HEK293 (cell line): ENCODE results near the gene FAM89B.

Experiments
- CTCF ChIA-PET: fragments of 350-600 bp; formaldehyde crosslinking; extraction: SDS; loops from one replicate; lab custom pipeline; 2021; ENCODE audit warnings: antibody characterized with exemption; lab: Yijun Ruan, JAX
- POLR2A ChIA-PET: fragments of 300-600 bp; formaldehyde crosslinking; extraction: SDS; loops from one replicate; lab custom pipeline; 2020; ENCODE audit warnings: antibody characterized with exemption, inconsistent platforms; lab: Yijun Ruan, JAX
- H3K27ac ChIP-seq: fragments of 200-500 bp; sonication (Bioruptor generic); 2 replicates; pipeline ENCODE4 v1.5.1; 2014; ENCODE audit warnings: low read depth, low read length, control low read depth, inconsistent platforms; ENCODE audit errors: extremely low read depth
- H3K36me3 ChIP-seq, 2 experiments: fragments of 200-500 bp in 1 of 2; sonication (Bioruptor generic) in 1 of 2; 1 replicate in 1 of 2; 2 replicates in 1 of 2; pipeline ENCODE4 v1.5.1; 2014 to 2017; ENCODE audit warnings: inconsistent platforms in 2 of 2, low read length in 2 of 2; ENCODE audit not compliant: control insufficient read depth in 2 of 2, insufficient read depth in 1 of 2
- H3K4me1 ChIP-seq: fragments of 200-500 bp; sonication (Bioruptor generic); 2 replicates; pipeline ENCODE4 v1.5.1; 2014; ENCODE audit warnings: mild to moderate bottlenecking, low read length, inconsistent platforms; ENCODE audit not compliant: control insufficient read depth, insufficient read depth
- H3K4me3 ChIP-seq: 2 replicates; pipeline ENCODE4 v1.5.1; 2011; ENCODE audit warnings: low read depth, mild to moderate bottlenecking, control low read depth, low read length, moderate library complexity
- H3K9me3 ChIP-seq: fragments of 200-500 bp; sonication (Bioruptor generic); 2 replicates; pipeline ENCODE4 v1.5.1; 2014; ENCODE audit warnings: low read depth, low read length, inconsistent platforms; ENCODE audit not compliant: control insufficient read depth, insufficient read depth
- EGR2 ChIP-seq: fragments of 450-650 bp; formaldehyde crosslinking; IDR thresholded peaks from 2 replicates; pipeline ENCODE4 v1.5.1; 2016; ENCODE audit warnings: low read depth, missing biosample characterization, missing genetic modification characterization
- GLIS2 ChIP-seq: fragments of 450-650 bp; formaldehyde crosslinking; IDR thresholded peaks from 2 replicates; pipeline ENCODE4 v1.5.1; 2016; ENCODE audit warnings: missing biosample characterization, missing genetic modification characterization
- MYNN ChIP-seq: fragments of 450-650 bp; formaldehyde crosslinking; IDR thresholded peaks from 2 replicates; pipeline ENCODE4 v1.5.1; 2016; ENCODE audit warnings: missing biosample characterization, missing genetic modification characterization, borderline replicate concordance
- SP3 ChIP-seq: fragments of 450-650 bp; formaldehyde crosslinking; IDR thresholded peaks from 2 replicates; pipeline ENCODE4 v1.5.1; 2016; ENCODE audit warnings: missing biosample characterization, missing genetic modification characterization
- SP7 ChIP-seq: fragments of 450-650 bp; formaldehyde crosslinking; IDR thresholded peaks from 2 replicates; pipeline ENCODE4 v1.5.1; 2016; ENCODE audit warnings: missing biosample characterization, missing genetic modification characterization
- YY2 ChIP-seq: fragments of 450-650 bp; formaldehyde crosslinking; IDR thresholded peaks from 2 replicates; pipeline ENCODE4 v1.5.1; 2016; ENCODE audit warnings: missing biosample characterization, missing genetic modification characterization
- ZBTB49 ChIP-seq: fragments of 450-650 bp; formaldehyde crosslinking; IDR thresholded peaks from 2 replicates; pipeline ENCODE4 v1.5.1; 2016; ENCODE audit warnings: missing biosample characterization, missing genetic modification characterization, low read depth
- ZFHX2 ChIP-seq: fragments of 450-650 bp; formaldehyde crosslinking; conservative IDR thresholded peaks from 2 replicates; pipeline ENCODE4 v1.5.1; 2016; ENCODE audit warnings: missing biosample characterization, missing genetic modification characterization
- ZNF114 ChIP-seq: fragments of 450-650 bp; formaldehyde crosslinking; IDR thresholded peaks from 2 replicates; pipeline ENCODE4 v1.5.0; 2017; ENCODE audit warnings: missing biosample characterization, missing genetic modification characterization
- ZNF211 ChIP-seq: fragments of 450-650 bp; formaldehyde crosslinking; IDR thresholded peaks from 2 replicates; pipeline ENCODE4 v1.5.1; 2016; ENCODE audit warnings: low read depth, missing biosample characterization, missing genetic modification characterization
- ZNF214 ChIP-seq: fragments of 450-650 bp; formaldehyde crosslinking; IDR thresholded peaks from 2 replicates; pipeline ENCODE4 v1.5.1; 2017; ENCODE audit warnings: missing biosample characterization, mild to moderate bottlenecking, missing genetic modification characterization, borderline replicate concordance
- ZNF398 ChIP-seq: fragments of 450-650 bp; formaldehyde crosslinking; IDR thresholded peaks from 2 replicates; pipeline ENCODE4 v1.5.1; 2017; ENCODE audit warnings: missing biosample characterization, missing genetic modification characterization
- ZNF423 ChIP-seq: fragments of 450-650 bp; formaldehyde crosslinking; IDR thresholded peaks from 2 replicates; pipeline ENCODE4 v1.5.1; 2016; ENCODE audit warnings: missing biosample characterization, missing genetic modification characterization
- ZNF449 ChIP-seq: fragments of 450-650 bp; formaldehyde crosslinking; IDR thresholded peaks from 2 replicates; pipeline ENCODE4 v1.5.1; 2017; ENCODE audit warnings: missing biosample characterization, mild to moderate bottlenecking, missing genetic modification characterization, moderate library complexity
- ZNF514 ChIP-seq: fragments of 450-650 bp; formaldehyde crosslinking; IDR thresholded peaks from 2 replicates; pipeline ENCODE4 v1.5.1; 2016; ENCODE audit warnings: missing biosample characterization, missing genetic modification characterization
- ZNF521 ChIP-seq: fragments of 450-650 bp; formaldehyde crosslinking; IDR thresholded peaks from 2 replicates; pipeline ENCODE4 v1.5.1; 2017; ENCODE audit warnings: missing biosample characterization, mild to moderate bottlenecking, missing genetic modification characterization
- ZNF544 ChIP-seq: fragments of 450-650 bp; formaldehyde crosslinking; IDR thresholded peaks from 2 replicates; pipeline ENCODE4 v1.5.0; 2017; ENCODE audit warnings: missing biosample characterization, missing genetic modification characterization
- ZNF560 ChIP-seq: fragments of 450-650 bp; formaldehyde crosslinking; IDR thresholded peaks from 2 replicates; pipeline ENCODE4 v1.5.1; 2017; ENCODE audit warnings: missing biosample characterization, missing genetic modification characterization, borderline replicate concordance
- ZNF596 ChIP-seq: fragments of 450-650 bp; IDR thresholded peaks from 2 replicates; pipeline ENCODE4 v1.5.0; 2018; ENCODE audit warnings: missing biosample characterization, mild to moderate bottlenecking, missing genetic modification characterization, moderate library complexity
- ZNF768 ChIP-seq: fragments of 450-650 bp; formaldehyde crosslinking; IDR thresholded peaks from 2 replicates; pipeline ENCODE4 v1.5.1; 2018; ENCODE audit warnings: missing biosample characterization, mild to moderate bottlenecking, missing genetic modification characterization
- ZSCAN30 ChIP-seq: fragments of 450-650 bp; IDR thresholded peaks from 2 replicates; pipeline ENCODE4 v1.5.1; 2018; ENCODE audit warnings: missing biosample characterization, mild to moderate bottlenecking, missing genetic modification characterization, moderate library complexity
- TF ChIP-seq, protein P1 (sequence below): sonication (generic); formaldehyde crosslinking; IDR thresholded peaks from 2 replicates; pipeline ENCODE4 v1.8.1; 2022; ENCODE audit warnings: mild to moderate bottlenecking, moderate library complexity, missing genetic modification reagents

The FAM89B gene

GRCh38 chr11:65612691-65613090 is 40.4 kb downstream of the FAM89B start:
- peaks cover 0 to 57% of the 10 kb centered on the region in 2 experiments; a peak in 1 of 3 replicates for H3K36me3 ChIP-seq
- POLR2A ChIA-PET: no interaction called here
- CTCF ChIA-PET: interaction anchor here (0.6 to 3.8 kb wide), 6 partner anchors 9 to 476 kb away, joined by 3 to 22 read pairs (median 4); partner anchors contain the start of gene FAM89B
- no peaks in the 10 kb centered on the region for H3K4me1 ChIP-seq
- TF ChIP-seq ZNF521 (tag by site-specific recombination): no peak
- TF ChIP-seq ZNF768: no peak
- 0 out of 2 replicates have a peak, but pooled peaks have one; percentile 18 for TF ChIP-seq GLIS2 (tag by site-specific recombination)
- TF ChIP-seq ZNF398 (tag by site-specific recombination): no peak
- TF ChIP-seq, all 188 proteins: peak for 1
- Histone ChIP-seq H3K4me3 (no peak overlapping the region), H3K27ac (no peak overlapping the region), H3K9me3 (no peaks in the 10 kb centered on the region)

DNA sequence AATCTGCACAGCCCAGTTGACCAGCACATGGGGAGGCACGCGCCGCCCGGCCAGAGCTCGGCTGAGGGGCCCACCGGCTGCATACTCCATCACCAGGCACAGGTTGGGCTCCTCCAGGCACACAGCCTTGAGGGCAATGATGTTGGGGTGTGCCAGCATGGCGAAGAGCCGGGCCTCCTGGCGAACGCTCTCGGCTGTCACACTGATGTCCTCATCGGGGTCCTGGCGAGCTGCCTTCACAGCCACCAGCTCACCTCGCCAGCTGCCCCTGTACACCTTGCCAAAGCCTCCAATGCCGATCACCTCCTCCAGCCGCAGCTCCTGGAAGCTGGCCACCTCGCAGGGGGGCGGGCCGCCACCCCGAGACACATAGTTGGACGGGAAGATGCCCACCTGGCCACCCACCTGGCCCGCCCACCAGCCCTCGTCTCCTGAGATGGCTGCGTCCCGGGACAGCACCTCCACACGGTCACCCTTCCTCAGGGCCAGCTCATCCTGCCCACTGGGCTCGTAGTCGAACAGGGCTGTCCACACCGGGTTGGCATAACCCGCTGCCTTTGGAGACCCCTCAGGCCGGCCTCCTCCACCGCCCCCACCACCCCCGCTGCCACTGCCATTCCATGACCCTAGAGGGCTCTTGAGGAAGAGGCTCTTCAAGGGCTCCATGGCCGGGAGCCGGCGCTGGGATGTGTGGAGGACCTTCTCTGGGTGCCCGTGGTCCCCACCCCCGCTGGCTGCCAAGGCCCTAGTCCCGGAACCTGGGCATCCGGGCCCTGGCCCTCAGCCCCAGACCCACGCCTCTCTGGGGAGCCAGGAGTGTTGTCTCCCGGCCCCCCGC is 41.0 kb downstream of the FAM89B start:
- POLR2A ChIA-PET: interaction anchor here (0.9 to 2.5 kb wide), 6 partner anchors 17 to 246 kb away, joined by 3 to 20 read pairs (median 10); partner anchors contain the start of genes CFL1, KCNK7, MUS81 and SCYL1
- CTCF ChIA-PET: interaction anchor here (0.6 to 3.8 kb wide), 6 partner anchors 9 to 475 kb away, joined by 3 to 22 read pairs (median 4); partner anchors contain the start of gene FAM89B
- Histone ChIP-seq H3K4me3 (peak overlapping the region; percentile 65), H3K9me3 (no peaks in the 10 kb centered on the region), H3K27ac (peak overlapping the region; percentile 73), H3K4me1 (no peaks in the 10 kb centered on the region)
- TF ChIP-seq ZNF449 (0 out of 2 replicates have a peak, but pooled peaks have one; percentile 33), ZNF521 (tag by site-specific recombination) (no peak), ZSCAN30 (tag by site-specific recombination) (no peak), ZNF596 (tag by site-specific recombination) (no peak), ZNF114 (tag by site-specific recombination) (no peak), ZNF211 (tag by site-specific recombination) (no peak), EGR2 (peak; percentile 53), ZNF544 (tag by site-specific recombination) (no peak), ZNF560 (tag by site-specific recombination) (no peak), YY2 (tag by site-specific recombination) (no peak), ZNF514 (tag by site-specific recombination) (no peak), SP7 (tag by site-specific recombination) (no peak), ZBTB49 (tag by site-specific recombination) (no peak), ZNF423 (no peak), ZNF214 (no peak), MYNN (tag by site-specific recombination) (no peak), SP3 (tag by site-specific recombination) (no peak), ZFHX2 (peak; percentile 59)
- TF ChIP-seq, protein P1, sequence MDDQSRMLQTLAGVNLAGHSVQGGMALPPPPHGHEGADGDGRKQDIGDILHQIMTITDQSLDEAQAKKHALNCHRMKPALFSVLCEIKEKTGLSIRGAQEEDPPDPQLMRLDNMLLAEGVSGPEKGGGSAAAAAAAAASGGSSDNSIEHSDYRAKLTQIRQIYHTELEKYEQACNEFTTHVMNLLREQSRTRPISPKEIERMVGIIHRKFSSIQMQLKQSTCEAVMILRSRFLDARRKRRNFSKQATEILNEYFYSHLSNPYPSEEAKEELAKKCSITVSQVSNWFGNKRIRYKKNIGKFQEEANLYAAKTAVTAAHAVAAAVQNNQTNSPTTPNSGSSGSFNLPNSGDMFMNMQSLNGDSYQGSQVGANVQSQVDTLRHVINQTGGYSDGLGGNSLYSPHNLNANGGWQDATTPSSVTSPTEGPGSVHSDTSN (CRISPR knock-in tag): no peak
- TF ChIP-seq, all 188 proteins: peak for 3
- peaks cover 0 to 57% of the 10 kb centered on the region in 2 experiments; a peak in 1 of 3 replicates for H3K36me3 ChIP-seq
